SK-N-SH treated with all-trans-retinoic acid at 6 μM for 48 hours (cell line): Measurements from ENCODE around the gene WFDC13.

Experiments used
- GLIS3 ChIP-seq: fragments of 250-450 bp; sonication (Bioruptor Pico); IDR thresholded peaks from 2 replicates; pipeline ENCODE4 v1.5.0; 2020; ENCODE audit warnings: mild to moderate bottlenecking, moderate library complexity
- ISL1 ChIP-seq: fragments of 250-450 bp; sonication (Bioruptor Pico); IDR thresholded peaks from 2 replicates; pipeline ENCODE4 v2.1.2; 2022; ENCODE audit warnings: mild to moderate bottlenecking, moderate library complexity
- OSR1 ChIP-seq: fragments of 250-450 bp; sonication (Bioruptor Pico); IDR thresholded peaks from 2 replicates; pipeline ENCODE4 v1.8.0; 2022; ENCODE audit warnings: moderate library complexity, mild to moderate bottlenecking, inconsistent platforms
- PATZ1 ChIP-seq: fragments of 250-450 bp; sonication (Bioruptor Pico); IDR thresholded peaks from 2 replicates; pipeline ENCODE4 v1.8.0; 2020; ENCODE audit warnings: mild to moderate bottlenecking, moderate library complexity, borderline replicate concordance
- SNAI2 ChIP-seq: fragments of 250-450 bp; sonication (Bioruptor Pico); IDR thresholded peaks from 2 replicates; pipeline ENCODE4 v1.5.0; 2020; ENCODE audit warnings: mild to moderate bottlenecking, moderate library complexity
- TCF4 ChIP-seq: fragments of 250-450 bp; sonication (Bioruptor Pico); IDR thresholded peaks from 2 replicates; pipeline ENCODE4 v1.8.0; 2021; ENCODE audit warnings: mild to moderate bottlenecking, moderate library complexity, borderline replicate concordance
- ZC3H10 ChIP-seq: fragments of 250-450 bp; sonication (Bioruptor Pico); IDR thresholded peaks from 2 replicates; pipeline ENCODE4 v1.5.1; 2021; ENCODE audit warnings: mild to moderate bottlenecking, moderate library complexity
- ZFP3 ChIP-seq: fragments of 250-450 bp; sonication (Bioruptor Pico); IDR thresholded peaks from 2 replicates; pipeline ENCODE4 v1.5.0; 2020; ENCODE audit warnings: mild to moderate bottlenecking, moderate library complexity
- ZNF8 ChIP-seq: fragments of 450-650 bp; formaldehyde crosslinking; IDR thresholded peaks from 2 replicates; pipeline ENCODE4 v1.5.0; 2020; ENCODE audit warnings: mild to moderate bottlenecking, moderate library complexity

- TF ChIP-seq OSR1 (CRISPR knock-in tag) (no peak), ZC3H10 (CRISPR knock-in tag) (no peak), ZFP3 (CRISPR knock-in tag) (no peak), TCF4 (no peak), ZNF8 (CRISPR knock-in tag) (no peak), ISL1 (CRISPR knock-in tag) (no peak), SNAI2 (no peak), PATZ1 (no peak), GLIS3 (no peak)
Measured at GRCh38 chr20:45732199-45732598, 30.4 kb downstream of the WFDC13 start.
